HG03439 (cell line): Measurements from ENCODE around the gene TENT5A.
A peak's percentile ranks its signal among the peaks of the same experiment; 100 is the strongest.
"Not testable (repeated sequence)": the region's sequence is repeated elsewhere in the genome, so short reads cannot be mapped to it uniquely, and the experiment has no call there.

ENCODE experiments used
- ATAC-seq: cut with Tn5 transposase; IDR thresholded peaks from one replicate; pipeline ENCODE4 v1.9.1; 2021; ENCODE audit warnings: mild to moderate bottlenecking, moderate library complexity; ENCODE audit not compliant: unreplicated experiment

The TENT5A gene

GRCh38 chr6:81752084-81752920, at the start of gene TENT5A:
TENT5A (minus strand) TSS chr6:81752681; CDS start chr6:81752141, 540 bp downstream.
- ATAC-seq: peak; percentile 70

- no peak for ATAC-seq
Observed at GRCh38 chr6:81801489-81801888, 49.0 kb upstream of the TENT5A start.

GRCh38 chr6:81800666-81801065, 48.2 kb upstream of the TENT5A start:
- no peak for ATAC-seq

GRCh38 chr6:81799323-81799722, 46.8 kb upstream of the TENT5A start:
- no peak for ATAC-seq

GRCh38 chr6:81797591-81797990, 45.1 kb upstream of the TENT5A start:
- ATAC-seq: no peak

- ATAC-seq: no peak
Observed at GRCh38 chr6:81795890-81796289, 43.4 kb upstream of the TENT5A start.

GRCh38 chr6:81793821-81794475, 41.5 kb upstream of the TENT5A start:
- ATAC-seq: no peak

GRCh38 chr6:81792826-81793225, 40.3 kb upstream of the TENT5A start:
- no peak for ATAC-seq

- ATAC-seq: no peak
Observed at GRCh38 chr6:81791756-81792155, 39.3 kb upstream of the TENT5A start.

GRCh38 chr6:81790034-81790433, 37.6 kb upstream of the TENT5A start:
- ATAC-seq: no peak

GRCh38 chr6:81789291-81789690, 36.8 kb upstream of the TENT5A start:
- no peak for ATAC-seq

- ATAC-seq: no peak
Observed at GRCh38 chr6:81788748-81789147, 36.3 kb upstream of the TENT5A start.

GRCh38 chr6:81787313-81788068, 35.0 kb upstream of the TENT5A start:
- ATAC-seq: peak; percentile 64

GRCh38 chr6:81786150-81786549, 33.7 kb upstream of the TENT5A start:
- ATAC-seq: no peak

GRCh38 chr6:81785377-81785776, 32.9 kb upstream of the TENT5A start:
- ATAC-seq: no peak

- no peak for ATAC-seq
Observed at GRCh38 chr6:81783893-81784292, 31.4 kb upstream of the TENT5A start.

- no peak for ATAC-seq
Observed at GRCh38 chr6:81781624-81782023, 29.1 kb upstream of the TENT5A start.

GRCh38 chr6:81777586-81778268, 25.2 kb upstream of the TENT5A start:
- no peak for ATAC-seq

GRCh38 chr6:81776219-81776618, 23.7 kb upstream of the TENT5A start:
- not testable (repeated sequence) for ATAC-seq

- ATAC-seq: no peak
Observed at GRCh38 chr6:81774542-81774941, 22.1 kb upstream of the TENT5A start.

GRCh38 chr6:81773887-81774286, 21.4 kb upstream of the TENT5A start:
- ATAC-seq: no peak
